DOHH2 (cell line): Measurements from ENCODE around the gene SMARCC2.

Source experiments
- H3F3A ChIP-seq: fragments of 200-600 bp; sonication (generic), shearing (Covaris generic); 2 replicates; pipeline ENCODE4 v1.6.0; 2016; ENCODE audit warnings: antibody characterized with exemption, mild to moderate bottlenecking; ENCODE audit not compliant: control insufficient read depth, insufficient read depth
- H3K27ac ChIP-seq: fragments of 200-600 bp; sonication (generic); 2 replicates; pipeline ENCODE4 v1.5.1; 2014; ENCODE audit warnings: low read depth, mild to moderate bottlenecking, low read length, moderate library complexity
- H3K27me3 ChIP-seq: fragments of 200-600 bp; sonication (generic); 2 replicates; pipeline ENCODE4 v1.6.1; 2014; ENCODE audit warnings: mild to moderate bottlenecking, low read length, mixed read lengths; ENCODE audit not compliant: control insufficient read depth
- H3K36me3 ChIP-seq: fragments of 200-600 bp; sonication (generic); 2 replicates; pipeline ENCODE4 v1.6.1; 2014; ENCODE audit warnings: mild to moderate bottlenecking, low read length, moderate library complexity, mixed read lengths; ENCODE audit not compliant: control insufficient read depth
- H3K4me1 ChIP-seq: fragments of 200-600 bp; sonication (generic); 2 replicates; pipeline ENCODE4 v1.6.1; 2014; ENCODE audit warnings: mild to moderate bottlenecking, low read length, mixed read lengths; ENCODE audit not compliant: control insufficient read depth
- H3K4me2 ChIP-seq: fragments of 200-600 bp; sonication (generic); 2 replicates; pipeline ENCODE4 v1.6.0; 2014; ENCODE audit warnings: mild to moderate bottlenecking, low read length, moderate library complexity
- H3K4me3 ChIP-seq: fragments of 200-600 bp; sonication (generic); 2 replicates; pipeline ENCODE4 v1.5.1; 2014; ENCODE audit warnings: mild to moderate bottlenecking, low read length, mixed read lengths
- H3K79me2 ChIP-seq: fragments of 200-600 bp; sonication (generic); 2 replicates; pipeline ENCODE4 v1.6.1; 2014; ENCODE audit warnings: mild to moderate bottlenecking, low read length, mixed read lengths; ENCODE audit not compliant: control insufficient read depth
- H3K9me2 ChIP-seq: fragments of 200-600 bp; sonication (generic); replicated peaks from 2 replicates; pipeline ENCODE4 v1.6.1; 2014; ENCODE audit warnings: mild to moderate bottlenecking, low read length, mixed read lengths; ENCODE audit not compliant: control insufficient read depth
- H3K9me3 ChIP-seq: fragments of 200-600 bp; sonication (generic); 2 replicates; pipeline ENCODE4 v1.6.1; 2014; ENCODE audit warnings: antibody characterized with exemption, low read length, mixed read lengths; ENCODE audit not compliant: control insufficient read depth, insufficient read depth
- H4K20me1 ChIP-seq: fragments of 200-600 bp; sonication (generic); 2 replicates; pipeline ENCODE4 v1.6.0; 2014; ENCODE audit warnings: low read depth, mild to moderate bottlenecking, antibody characterized with exemption, low read length, moderate library complexity; ENCODE audit not compliant: control insufficient read depth, insufficient read depth
- CTCF ChIP-seq: fragments of 200-600 bp; sonication (generic); IDR thresholded peaks from one replicate; pipeline ENCODE4 v1.5.1; 2014; ENCODE audit warnings: antibody characterized with exemption, mild to moderate bottlenecking, low read depth, low read length; ENCODE audit not compliant: poor library complexity, severe bottlenecking
- EZH2phosphoT487 ChIP-seq: fragments of 200-600 bp; sonication (generic); IDR thresholded peaks from 2 replicates; pipeline ENCODE4 v1.6.1; 2017; ENCODE audit warnings: borderline replicate concordance, mild to moderate bottlenecking, antibody characterized with exemption, low read length, moderate library complexity, mixed read lengths

Gene SMARCC2

GRCh38 chr12:56162468-56163290 is 26.6 kb downstream of the SMARCC2 start:
- Histone ChIP-seq H3F3A (peaks cover 36% of the 10 kb centered on the region), H3K36me3 (peaks cover 85% of the 10 kb centered on the region), H3K27ac (no peak overlapping the region)

GRCh38 chr12:56161690-56162351 is 27.5 kb downstream of the SMARCC2 start:
- H4K20me1 ChIP-seq = peaks cover 15% of the 10 kb centered on the region
- no peak for TF ChIP-seq EZH2phosphoT487
- TF ChIP-seq CTCF = no peak
- no peak overlapping the region for H3K4me3 ChIP-seq
- H3K9me3 ChIP-seq = no peaks in the 10 kb centered on the region
- H3K79me2 ChIP-seq = peaks cover 45% of the 10 kb centered on the region
- H3K27me3 ChIP-seq = no peaks in the 10 kb centered on the region
- H3K4me2 ChIP-seq = peak overlapping the region; percentile 94
- no peak overlapping the region for H3K27ac ChIP-seq
- H3K36me3 ChIP-seq = peaks cover 80% of the 10 kb centered on the region
- H3F3A ChIP-seq = peaks cover 36% of the 10 kb centered on the region
- H3K9me2 ChIP-seq = no peaks in the 10 kb centered on the region
- peaks cover 32% of the 10 kb centered on the region for H3K4me1 ChIP-seq

More at GRCh38 chr12:56162468-56163290, 26.6 kb downstream of the SMARCC2 start:
- no peaks in the 10 kb centered on the region for H3K27me3 ChIP-seq
- peaks cover 36% of the 10 kb centered on the region for H3K79me2 ChIP-seq
- no peak for TF ChIP-seq EZH2phosphoT487
- TF ChIP-seq CTCF = no peak
- no peak overlapping the region for H3K4me2 ChIP-seq
- H3K4me1 ChIP-seq = peaks cover 25% of the 10 kb centered on the region
- H4K20me1 ChIP-seq = peaks cover 15% of the 10 kb centered on the region
- no peaks in the 10 kb centered on the region for H3K9me3 ChIP-seq
- H3K9me2 ChIP-seq = no peaks in the 10 kb centered on the region
- H3K4me3 ChIP-seq = no peak overlapping the region

GRCh38 chr12:56160894-56161689 is 28.2 kb downstream of the SMARCC2 start:
- Histone ChIP-seq H3F3A (peaks cover 33% of the 10 kb centered on the region), H3K36me3 (peaks cover 77% of the 10 kb centered on the region), H3K4me1 (peaks cover 35% of the 10 kb centered on the region), H4K20me1 (peaks cover 15% of the 10 kb centered on the region), H3K27ac (no peak overlapping the region), H3K4me2 (peak overlapping the region; percentile 94), H3K9me3 (no peaks in the 10 kb centered on the region), H3K27me3 (no peaks in the 10 kb centered on the region), H3K4me3 (peak overlapping the region; percentile 91), H3K9me2 (no peaks in the 10 kb centered on the region), H3K79me2 (peaks cover 48% of the 10 kb centered on the region)
- TF ChIP-seq EZH2phosphoT487 (no peak), CTCF (no peak)
